Loucy (cell line): ENCODE data around the gene PDHB.

Experiments
- H2AFZ ChIP-seq: fragments of 200-600 bp; sonication (generic); 2 replicates; pipeline ENCODE4 v1.6.0; 2016; ENCODE audit warnings: antibody characterized with exemption, mild to moderate bottlenecking, low read length, moderate library complexity
- H3F3A ChIP-seq: fragments of 200-600 bp; 2 replicates; pipeline ENCODE4 v1.6.0; 2016; ENCODE audit warnings: antibody characterized with exemption, low read depth, mild to moderate bottlenecking
- H3K27me3 ChIP-seq: fragments of 200-600 bp; sonication (generic); 2 replicates; pipeline ENCODE4 v1.6.1; 2014; ENCODE audit warnings: low read length, mild to moderate bottlenecking; ENCODE audit not compliant: insufficient read depth, poor library complexity, severe bottlenecking
- H3K36me3 ChIP-seq: fragments of 200-600 bp; sonication (generic); 2 replicates; pipeline ENCODE4 v1.6.1; 2016; ENCODE audit warnings: low read length; ENCODE audit not compliant: insufficient read depth
- H3K4me1 ChIP-seq: fragments of 200-600 bp; sonication (generic); 2 replicates; pipeline ENCODE4 v1.5.1; 2014; ENCODE audit warnings: low read length, mild to moderate bottlenecking; ENCODE audit not compliant: insufficient read depth, poor library complexity, severe bottlenecking
- H3K4me2 ChIP-seq: fragments of 200-600 bp; sonication (generic); 2 replicates; pipeline ENCODE4 v1.6.0; 2014; ENCODE audit warnings: antibody characterized with exemption, low read length, low read depth, mild to moderate bottlenecking; ENCODE audit not compliant: poor library complexity, severe bottlenecking
- H3K4me3 ChIP-seq: fragments of 200-600 bp; sonication (generic); 2 replicates; pipeline ENCODE4 v1.5.1; 2014; ENCODE audit warnings: low read length, mild to moderate bottlenecking, mixed read lengths; ENCODE audit not compliant: poor library complexity, severe bottlenecking
- H3K79me2 ChIP-seq: fragments of 200-600 bp; sonication (generic); 2 replicates; pipeline ENCODE4 v1.6.1; 2014; ENCODE audit warnings: low read length; ENCODE audit not compliant: insufficient read depth
- H3K9ac ChIP-seq: fragments of 200-600 bp; sonication (generic); 2 replicates; pipeline ENCODE4 v1.6.0; 2014; ENCODE audit warnings: mild to moderate bottlenecking, low read depth, low read length, moderate library complexity; ENCODE audit not compliant: poor library complexity, severe bottlenecking
- H3K9me2 ChIP-seq: fragments of 200-600 bp; sonication (generic); replicated peaks from 2 replicates; pipeline ENCODE4 v1.6.1; 2016; ENCODE audit warnings: low read depth, low read length, mixed read lengths
- H3K9me3 ChIP-seq: fragments of 200-600 bp; sonication (generic); 2 replicates; pipeline ENCODE4 v1.6.1; 2014; ENCODE audit warnings: mild to moderate bottlenecking, antibody characterized with exemption, low read length, low read depth; ENCODE audit not compliant: insufficient read depth
- H4K20me1 ChIP-seq: fragments of 200-600 bp; sonication (generic); 2 replicates; pipeline ENCODE4 v1.6.0; 2014; ENCODE audit warnings: antibody characterized with exemption, low read length, mild to moderate bottlenecking; ENCODE audit not compliant: insufficient read depth, poor library complexity, severe bottlenecking
- EZH2phosphoT487 ChIP-seq: fragments of 200-600 bp; IDR thresholded peaks from 2 replicates; pipeline ENCODE4 v1.6.1; 2018; ENCODE audit warnings: antibody characterized with exemption, mild to moderate bottlenecking, moderate library complexity, borderline replicate concordance
- TF ChIP-seq, protein P1 (sequence below): fragments of 200-600 bp; sonication (generic); conservative IDR thresholded peaks from 2 replicates; pipeline ENCODE4 v1.5.1; 2014; ENCODE audit warnings: mild to moderate bottlenecking, antibody characterized with exemption, low read length

The PDHB gene

DNA sequence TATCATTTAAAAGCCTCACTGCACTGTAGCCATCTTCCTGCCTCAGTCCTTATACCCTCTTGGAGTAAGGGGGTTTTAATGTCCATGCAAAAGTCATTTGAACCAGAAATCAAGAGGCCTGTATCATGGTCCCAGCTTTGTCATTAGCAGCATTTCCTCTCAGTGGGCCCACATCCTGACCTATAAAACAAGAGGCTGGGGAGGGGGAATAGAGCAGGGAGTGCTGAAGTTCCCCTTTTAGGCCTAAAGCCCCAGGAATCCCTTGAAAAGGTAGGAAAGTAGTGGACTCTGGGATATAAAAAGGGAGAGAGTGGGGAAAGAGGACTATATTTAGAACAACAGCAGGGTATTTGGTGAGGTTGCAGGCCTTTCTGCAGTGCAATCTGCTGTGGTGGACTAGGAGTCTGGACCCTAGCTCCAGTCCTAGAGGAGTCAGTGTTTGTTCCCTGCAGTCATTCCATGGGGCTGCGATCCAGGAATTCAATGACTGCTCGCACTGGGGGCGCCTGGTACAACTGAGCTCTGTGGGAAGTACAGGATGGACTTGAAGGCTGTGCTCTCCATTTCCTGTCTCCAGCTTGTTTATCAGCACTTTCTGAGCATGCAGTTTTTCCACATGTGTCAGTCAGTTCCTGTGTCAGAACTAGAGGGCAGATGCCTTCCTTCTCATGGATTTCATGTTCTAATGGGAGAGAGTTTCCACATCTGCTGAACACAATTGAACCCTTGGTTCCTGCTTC lies 46.8 kb downstream of the PDHB start:
- Histone ChIP-seq H3F3A (no peaks in the 10 kb centered on the region), H2AFZ (no peak overlapping the region), H3K4me1 (peaks cover 21% of the 10 kb centered on the region), H3K79me2 (no peaks in the 10 kb centered on the region), H3K9ac (no peak overlapping the region), H3K27me3 (no peaks in the 10 kb centered on the region), H3K9me3 (no peaks in the 10 kb centered on the region), H3K9me2 (no peaks in the 10 kb centered on the region), H3K36me3 (peaks cover 54% of the 10 kb centered on the region), H4K20me1 (no peaks in the 10 kb centered on the region), H3K4me2 (no peak overlapping the region), H3K4me3 (no peak overlapping the region)
- TF ChIP-seq EZH2phosphoT487 = no peak
- TF ChIP-seq, protein P1, sequence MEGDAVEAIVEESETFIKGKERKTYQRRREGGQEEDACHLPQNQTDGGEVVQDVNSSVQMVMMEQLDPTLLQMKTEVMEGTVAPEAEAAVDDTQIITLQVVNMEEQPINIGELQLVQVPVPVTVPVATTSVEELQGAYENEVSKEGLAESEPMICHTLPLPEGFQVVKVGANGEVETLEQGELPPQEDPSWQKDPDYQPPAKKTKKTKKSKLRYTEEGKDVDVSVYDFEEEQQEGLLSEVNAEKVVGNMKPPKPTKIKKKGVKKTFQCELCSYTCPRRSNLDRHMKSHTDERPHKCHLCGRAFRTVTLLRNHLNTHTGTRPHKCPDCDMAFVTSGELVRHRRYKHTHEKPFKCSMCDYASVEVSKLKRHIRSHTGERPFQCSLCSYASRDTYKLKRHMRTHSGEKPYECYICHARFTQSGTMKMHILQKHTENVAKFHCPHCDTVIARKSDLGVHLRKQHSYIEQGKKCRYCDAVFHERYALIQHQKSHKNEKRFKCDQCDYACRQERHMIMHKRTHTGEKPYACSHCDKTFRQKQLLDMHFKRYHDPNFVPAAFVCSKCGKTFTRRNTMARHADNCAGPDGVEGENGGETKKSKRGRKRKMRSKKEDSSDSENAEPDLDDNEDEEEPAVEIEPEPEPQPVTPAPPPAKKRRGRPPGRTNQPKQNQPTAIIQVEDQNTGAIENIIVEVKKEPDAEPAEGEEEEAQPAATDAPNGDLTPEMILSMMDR = no peak

DNA sequence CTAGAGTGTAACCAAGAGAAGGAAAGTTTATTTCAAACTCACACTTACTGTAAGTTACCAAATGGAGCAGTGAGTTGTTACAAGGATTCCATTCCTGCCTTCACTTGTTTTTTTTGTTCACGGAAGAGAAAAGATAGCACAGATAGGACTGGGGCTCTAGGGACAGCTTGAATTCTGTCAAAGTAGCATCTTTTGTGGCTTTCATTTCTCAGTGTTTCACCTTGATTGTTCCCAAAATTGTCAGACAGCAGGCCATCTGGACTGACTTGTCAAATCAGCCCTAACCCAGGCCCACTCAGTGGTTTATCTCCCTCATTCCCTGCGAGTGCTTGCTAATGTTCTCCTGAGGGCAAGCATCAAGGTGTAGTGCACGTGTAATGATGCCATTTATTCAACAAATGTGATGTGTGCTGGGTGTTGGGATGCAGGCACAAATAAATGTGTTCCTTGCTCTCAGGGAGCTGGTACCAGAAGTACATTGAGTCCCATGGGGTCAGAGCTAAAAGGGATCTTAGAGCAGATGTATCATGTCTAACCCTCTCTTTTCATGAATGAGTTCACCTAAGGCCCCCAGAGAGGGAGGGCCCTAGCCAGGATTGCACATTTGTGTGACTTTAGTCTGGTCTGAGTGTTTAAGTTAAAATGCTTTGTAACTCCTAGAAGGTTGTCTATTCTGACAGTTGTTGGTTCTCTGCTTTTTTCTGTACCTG lies 49.1 kb downstream of the PDHB start:
- H3K9me2 ChIP-seq = no peaks in the 10 kb centered on the region
- no peaks in the 10 kb centered on the region for H3F3A ChIP-seq
- H3K9ac ChIP-seq = no peak overlapping the region
- H3K79me2 ChIP-seq = no peaks in the 10 kb centered on the region
- H3K27me3 ChIP-seq = no peaks in the 10 kb centered on the region
- no peaks in the 10 kb centered on the region for H3K9me3 ChIP-seq
- H3K4me2 ChIP-seq = no peak overlapping the region
- no peak overlapping the region for H2AFZ ChIP-seq
- H4K20me1 ChIP-seq = no peaks in the 10 kb centered on the region
- H3K36me3 ChIP-seq = peaks cover 37% of the 10 kb centered on the region
- peaks cover 21% of the 10 kb centered on the region for H3K4me1 ChIP-seq
- no peak for TF ChIP-seq EZH2phosphoT487
- TF ChIP-seq, protein P1 = no peak
- no peak overlapping the region for H3K4me3 ChIP-seq

GRCh38 chr3:58383904-58384303 lies 49.7 kb downstream of the PDHB start:
- no peaks in the 10 kb centered on the region for H3K9me2 ChIP-seq
- peaks cover 18% of the 10 kb centered on the region for H3K4me1 ChIP-seq
- no peaks in the 10 kb centered on the region for H3K9me3 ChIP-seq
- H3K79me2 ChIP-seq = no peaks in the 10 kb centered on the region
- no peak overlapping the region for H2AFZ ChIP-seq
- no peaks in the 10 kb centered on the region for H3F3A ChIP-seq
- H3K4me2 ChIP-seq = no peak overlapping the region
- H4K20me1 ChIP-seq = no peaks in the 10 kb centered on the region
- H3K4me3 ChIP-seq = no peak overlapping the region
- TF ChIP-seq, protein P1 = no peak
- no peak for TF ChIP-seq EZH2phosphoT487
- H3K27me3 ChIP-seq = no peaks in the 10 kb centered on the region
- H3K9ac ChIP-seq = no peak overlapping the region
- peaks cover 37% of the 10 kb centered on the region for H3K36me3 ChIP-seq
